B cell (primary cell): ENCODE results near the gene MAMDC4. TPM values are rescaled to one million over a fixed set of nuclear protein-coding genes. Genes with fewer than 3 reads are reported as not detected.
"Not testable (repeated sequence)": the region's sequence is repeated elsewhere in the genome, so short reads cannot be mapped to it uniquely, and the experiment has no call there.

ENCODE experiments used
- ATAC-seq: fragments of 200-7000 bp; cut with Tn5 transposase; one replicate; pipeline ENCODE4 v1.10.0; 2021; ENCODE audit warnings: low read depth, mild to moderate bottlenecking, moderate number of reproducible peaks, moderate library complexity
- CTCF ChIA-PET: fragments of 350-600 bp; sonication (Branson Sonifier 250); formaldehyde crosslinking; loops from one replicate; lab custom pipeline; 2021; ENCODE audit warnings: antibody characterized with exemption, inconsistent platforms; lab: Charles Lee
- POLR2A ChIA-PET: fragments of 350-600 bp; sonication (Branson Sonifier 250); formaldehyde crosslinking; loops from one replicate; lab custom pipeline; 2021; ENCODE audit warnings: antibody characterized with exemption; lab: Charles Lee
- DNase-seq: peaks from one replicate; pipeline ENCODE4 v3.0.0; 2013
- H2AFZ ChIP-seq: 2 replicates; pipeline ENCODE4 v1.6.1; 2012; ENCODE audit warnings: mild to moderate bottlenecking, low read depth, low read length; ENCODE audit not compliant: insufficient read depth, poor library complexity, severe bottlenecking
- H3K27ac ChIP-seq, 2 donors: 1 replicate in 1 of 2; 2 replicates in 1 of 2; pipeline ENCODE4 v1.5.1; 2012 to 2013; ENCODE audit warnings: low read length in 2 of 2, mild to moderate bottlenecking in 2 of 2, moderate library complexity in 1 of 2
- H3K27me3 ChIP-seq, 4 experiments: fragments of 200-600 bp in 1 of 4; sonication (generic) in 1 of 4; replicated peaks in 1 of 4; 1 replicate in 2 of 4; 2 replicates in 2 of 4; pipeline versions ENCODE4 v1.6.1 to v1.7.0; 2013 to 2016; ENCODE audit warnings: low read length in 3 of 4, mild to moderate bottlenecking in 2 of 4, mixed read lengths in 1 of 4, moderate library complexity in 1 of 4; ENCODE audit not compliant: insufficient read depth in 4 of 4, control insufficient read depth in 3 of 4; ENCODE audit errors: control extremely low read depth in 1 of 4
- H3K36me3 ChIP-seq, 2 experiments: replicated peaks in 1 of 2; 1 replicate in 1 of 2; 2 replicates in 1 of 2; pipeline versions ENCODE4 v1.6.1 to v1.7.1; 2013; ENCODE audit warnings: low read length in 1 of 2; ENCODE audit not compliant: insufficient read depth in 2 of 2, control insufficient read depth in 1 of 2; ENCODE audit errors: control extremely low read depth in 1 of 2, extremely low read depth in 1 of 2
- H3K4me1 ChIP-seq, 2 donors: fragments of 200-600 bp in 1 of 2; sonication (generic) in 1 of 2; 1 replicate in 1 of 2; 2 replicates in 1 of 2; pipeline versions ENCODE4 v1.5.1 to v1.6.1; 2013 to 2017; ENCODE audit warnings: low read length in 2 of 2; ENCODE audit not compliant: control insufficient read depth in 2 of 2, insufficient read depth in 2 of 2
- H3K4me2 ChIP-seq: replicated peaks from 2 replicates; pipeline ENCODE3; 2012; ENCODE audit warnings: mild to moderate bottlenecking, low read depth, low read length; ENCODE audit not compliant: poor library complexity, severe bottlenecking
- H3K4me3 ChIP-seq, 5 experiments: fragments of 200-600 bp in 1 of 5; sonication (generic) in 1 of 5; 1 replicate in 3 of 5; 2 replicates in 2 of 5; pipeline versions ENCODE4 v1.5.1 to v1.7.0; 2011 to 2016; ENCODE audit warnings: low read length in 4 of 5, mild to moderate bottlenecking in 4 of 5, low read depth in 2 of 5, control low read depth in 1 of 5, moderate library complexity in 1 of 5; ENCODE audit not compliant: insufficient read depth in 1 of 5; ENCODE audit errors: control extremely low read depth in 1 of 5, extremely low read depth in 1 of 5
- H3K79me2 ChIP-seq: fragments of 200-600 bp; sonication (generic); one replicate; pipeline ENCODE4 v1.6.0; 2016; ENCODE audit warnings: low read length; ENCODE audit not compliant: control insufficient read depth, insufficient read depth
- H3K9ac ChIP-seq: fragments of 200-600 bp; sonication (generic); 2 replicates; pipeline ENCODE4 v1.6.1; 2017; ENCODE audit warnings: mild to moderate bottlenecking, low read length, moderate library complexity
- H3K9me3 ChIP-seq, 3 donors: one replicate each; pipeline versions ENCODE4 v1.6.1 to v1.7.1; 2013; ENCODE audit warnings: low read length in 2 of 3; ENCODE audit not compliant: control insufficient read depth in 2 of 3, insufficient read depth in 1 of 3; ENCODE audit errors: control extremely low read depth in 1 of 3
- H4K20me1 ChIP-seq: 2 replicates; pipeline ENCODE4 v1.6.0; 2012; ENCODE audit warnings: mild to moderate bottlenecking, low read length; ENCODE audit not compliant: insufficient read depth, control insufficient read depth, poor library complexity, severe bottlenecking
- H3K27ac Mint-ChIP-seq: one replicate; pipeline ENCODE4 v1.8.0; 2021; ENCODE audit warnings: mixed read lengths
- H3K27me3 Mint-ChIP-seq: one replicate; pipeline ENCODE4 v1.8.0; 2021; ENCODE audit warnings: mixed read lengths
- H3K4me1 Mint-ChIP-seq: one replicate; pipeline ENCODE4 v1.8.0; 2021; ENCODE audit warnings: mixed read lengths
- H3K4me3 Mint-ChIP-seq: one replicate; pipeline ENCODE4 v1.8.0; 2021; ENCODE audit warnings: mixed read lengths
- H3K9me3 Mint-ChIP-seq: one replicate; pipeline ENCODE4 v1.8.0; 2022; ENCODE audit warnings: mixed read lengths; ENCODE audit not compliant: insufficient read depth
- EZH2 ChIP-seq: IDR thresholded peaks from 2 replicates; pipeline ENCODE4 v1.6.1; 2012; ENCODE audit warnings: borderline replicate concordance, low read depth, mild to moderate bottlenecking, moderate library complexity, low read length; ENCODE audit not compliant: insufficient read depth, poor library complexity, severe bottlenecking
- WGBS: methylation state at CpG from one replicate; pipeline ENCODE4 v1.1.5; 2013; ENCODE audit warnings: missing lambda C conversion rate; ENCODE audit not compliant: insufficient coverage; 5-methylcytosine and 5-hydroxymethylcytosine counted together
- intact Hi-C: fragments of 100-400 bp; cut with micrococcal nuclease; formaldehyde crosslinking; loops from one replicate; pipeline ENCODE4 v1.10.0; 2022
- polyA plus RNA-seq: library from polyadenylated mRNA; depleted of rRNA; stranded (reverse); fragments of >200 nt; gene quantifications from 2 replicates; pipeline ENCODE4 v1.2.3, GENCODE V29; 2012
- total RNA-seq, 2 donors: library from RNA; stranded (reverse); fragments of 120-200 nt in 1 of 2; gene quantifications; 1 replicate in 1 of 2; 2 replicates in 1 of 2; pipeline versions ENCODE4 v1.2.3 to v1.2.4, GENCODE V29; 2013 to 2022
- TF ChIP-seq, protein P1 (sequence below): fragments of 200-600 bp; IDR thresholded peaks from one replicate; pipeline ENCODE4 v1.8.0; 2022; ENCODE audit warnings: antibody characterized with exemption, mild to moderate bottlenecking

Gene MAMDC4
- total and polyA plus RNA-seq, 2 donors (not counting 1 experiment from before 2014, with no cell fraction given): 5.4 to 6.8 TPM

DNA sequence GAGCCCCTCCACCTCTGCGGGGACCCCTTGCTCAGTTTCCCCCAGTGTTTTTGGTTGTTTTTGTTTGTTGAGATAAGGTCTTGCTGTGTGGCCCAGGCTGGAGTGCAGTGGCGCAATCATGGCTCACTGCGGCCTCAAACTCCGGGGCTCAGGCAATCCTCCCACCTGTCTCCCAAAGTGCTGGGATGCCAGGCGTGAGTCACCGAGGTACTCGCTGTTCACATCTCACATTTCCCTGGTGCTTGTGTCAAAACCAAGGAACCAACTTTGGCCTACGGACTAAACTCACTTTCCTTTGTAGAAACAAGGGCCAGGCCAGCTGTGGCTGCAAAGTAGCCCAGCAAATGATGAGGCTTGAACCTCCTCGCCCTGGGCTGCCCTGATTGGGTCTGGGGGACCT, 19.6 kb upstream of the MAMDC4 start:
- Mint-ChIP-seq H3K27me3 (no peaks in the 10 kb centered on the region), H3K4me3 (no peak overlapping the region), H3K27ac (no peak overlapping the region), H3K4me1 (no peaks in the 10 kb centered on the region), H3K9me3 (no peaks in the 10 kb centered on the region)
- Histone ChIP-seq H3K4me1 (no peaks in the 10 kb centered on the region), H3K36me3 (peaks cover 0 to 43% of the 10 kb centered on the region in 2 experiments), H3K27ac (no peak overlapping the region), H3K79me2 (no peaks in the 10 kb centered on the region), H3K4me3 (no peak overlapping the region), H3K4me2 (no peak overlapping the region), H2AFZ (no peak overlapping the region), H3K9ac (no peak overlapping the region), H4K20me1 (no peaks in the 10 kb centered on the region), H3K9me3 (no peaks in the 10 kb centered on the region), H3K27me3 (no peaks in the 10 kb centered on the region)
- DNase-seq (no peak), ATAC-seq (no peak)
- POLR2A ChIA-PET: interaction anchor here (0.6 kb wide), 1 partner anchor 10 kb away, joined by 3 read pairs; the partner anchor contains the start of gene AJM1
- TF ChIP-seq, protein P1, sequence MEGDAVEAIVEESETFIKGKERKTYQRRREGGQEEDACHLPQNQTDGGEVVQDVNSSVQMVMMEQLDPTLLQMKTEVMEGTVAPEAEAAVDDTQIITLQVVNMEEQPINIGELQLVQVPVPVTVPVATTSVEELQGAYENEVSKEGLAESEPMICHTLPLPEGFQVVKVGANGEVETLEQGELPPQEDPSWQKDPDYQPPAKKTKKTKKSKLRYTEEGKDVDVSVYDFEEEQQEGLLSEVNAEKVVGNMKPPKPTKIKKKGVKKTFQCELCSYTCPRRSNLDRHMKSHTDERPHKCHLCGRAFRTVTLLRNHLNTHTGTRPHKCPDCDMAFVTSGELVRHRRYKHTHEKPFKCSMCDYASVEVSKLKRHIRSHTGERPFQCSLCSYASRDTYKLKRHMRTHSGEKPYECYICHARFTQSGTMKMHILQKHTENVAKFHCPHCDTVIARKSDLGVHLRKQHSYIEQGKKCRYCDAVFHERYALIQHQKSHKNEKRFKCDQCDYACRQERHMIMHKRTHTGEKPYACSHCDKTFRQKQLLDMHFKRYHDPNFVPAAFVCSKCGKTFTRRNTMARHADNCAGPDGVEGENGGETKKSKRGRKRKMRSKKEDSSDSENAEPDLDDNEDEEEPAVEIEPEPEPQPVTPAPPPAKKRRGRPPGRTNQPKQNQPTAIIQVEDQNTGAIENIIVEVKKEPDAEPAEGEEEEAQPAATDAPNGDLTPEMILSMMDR: no peak
- TF ChIP-seq EZH2: no peak
- CTCF ChIA-PET: interaction anchor here (0.8 kb wide), 1 partner anchor 17 kb away, joined by 3 read pairs; no protein-coding TSS in a partner anchor
- intact Hi-C loops: no loop called here
- 99% methylated on average over 9 of the region's 9 CpGs for WGBS

GRCh38 chr9:136833381-136834048, 18.6 kb upstream of the MAMDC4 start:
- 96% methylated on average over 13 of the region's 16 CpGs for WGBS
- H3K36me3 ChIP-seq: peaks cover 0 to 37% of the 10 kb centered on the region in 2 experiments
- H2AFZ ChIP-seq, H3K27ac ChIP-seq, H4K20me1 ChIP-seq, H3K4me1 ChIP-seq, H3K9me3 ChIP-seq, H3K27ac Mint-ChIP-seq, H3K4me2 ChIP-seq, H3K9me3 Mint-ChIP-seq, H3K27me3 ChIP-seq, ATAC-seq, H3K4me1 Mint-ChIP-seq, DNase-seq, H3K4me3 Mint-ChIP-seq, H3K4me3 ChIP-seq, H3K9ac ChIP-seq, intact Hi-C loops, H3K79me2 ChIP-seq, H3K27me3 Mint-ChIP-seq: not testable (repeated sequence)
- CTCF ChIA-PET: interaction anchor here (1.1 kb wide), 1 partner anchor 9 kb away, joined by 3 read pairs; the partner anchor contains the start of gene AJM1
- POLR2A ChIA-PET: interaction anchor here (0.6 kb wide), 1 partner anchor 9 kb away, joined by 3 read pairs; the partner anchor contains the start of gene AJM1
